Osteoblast (primary cell): ENCODE results near the gene ABCD1. TPM values are rescaled to one million over a fixed set of nuclear protein-coding genes. Genes with fewer than 3 reads are reported as not detected.

Source experiments
- DNase-seq: peaks from one replicate; pipeline ENCODE4 v3.0.0; 2011; ENCODE audit warnings: low spot score, mixed read lengths; ENCODE audit not compliant: insufficient read length; ENCODE audit errors: missing footprints
- H2AFZ ChIP-seq: 2 replicates; pipeline ENCODE4 v1.6.0; 2011; ENCODE audit warnings: mild to moderate bottlenecking, low read length
- H3K27ac ChIP-seq: 2 replicates; pipeline ENCODE4 v1.5.1; 2011; ENCODE audit warnings: mild to moderate bottlenecking, low read depth, low read length, moderate library complexity
- H3K27me3 ChIP-seq: 2 replicates; pipeline ENCODE4 v1.6.0; 2012; ENCODE audit warnings: mild to moderate bottlenecking, control low read depth, inconsistent platforms, low read length, moderate library complexity; ENCODE audit not compliant: insufficient read depth
- H3K36me3 ChIP-seq: 2 replicates; pipeline ENCODE4 v1.5.1; 2011; ENCODE audit warnings: mild to moderate bottlenecking, low read length, control low read depth, moderate library complexity; ENCODE audit not compliant: insufficient read depth
- H3K4me1 ChIP-seq: 2 replicates; pipeline ENCODE4 v1.5.1; 2011; ENCODE audit warnings: mild to moderate bottlenecking, low read length, control low read depth, moderate library complexity; ENCODE audit not compliant: insufficient read depth
- H3K4me2 ChIP-seq: 2 replicates; pipeline ENCODE4 v1.6.0; 2011; ENCODE audit warnings: mild to moderate bottlenecking, low read length; ENCODE audit not compliant: insufficient read depth
- H3K4me3 ChIP-seq: fragments of 200-600 bp; sonication (generic); 3 replicates; pipeline ENCODE4 v1.5.1; 2012; ENCODE audit warnings: mild to moderate bottlenecking, low read length, inconsistent platforms; ENCODE audit not compliant: insufficient read depth
- H3K79me2 ChIP-seq: 2 replicates; pipeline ENCODE4 v1.6.0; 2012; ENCODE audit warnings: mild to moderate bottlenecking, low read length, control low read depth, inconsistent platforms; ENCODE audit not compliant: insufficient read depth
- H3K9me3 ChIP-seq: 2 replicates; pipeline ENCODE4 v1.5.1; 2011; ENCODE audit warnings: low read depth, low read length, control low read depth
- H4K20me1 ChIP-seq: 2 replicates; pipeline ENCODE4 v1.6.0; 2012; ENCODE audit warnings: mild to moderate bottlenecking, low read length, control low read depth; ENCODE audit not compliant: insufficient read depth
- CTCF ChIP-seq: IDR thresholded peaks from 2 replicates; pipeline ENCODE4 v1.5.1; 2011; ENCODE audit warnings: mild to moderate bottlenecking, low read depth, low read length, moderate library complexity; ENCODE audit errors: extremely low read depth
- total RNA-seq: library from RNA; depleted of rRNA; stranded (reverse); fragments of >200 nt; gene quantifications from 2 replicates; pipeline ENCODE4 v1.2.3, GENCODE V29; 2012

The ABCD1 gene
- total RNA-seq, 1 donor, result 16.3 TPM

GRCh38 chrX:153765138-153766079 lies 40.8 kb downstream of the ABCD1 start:
- H3K27ac ChIP-seq, result peak overlapping the region; percentile 17
- peaks cover 9% of the 10 kb centered on the region for H4K20me1 ChIP-seq
- no peaks in the 10 kb centered on the region for H3K9me3 ChIP-seq
- H3K4me1 ChIP-seq, result peaks cover 5% of the 10 kb centered on the region
- DNase-seq, result peak; percentile 90
- peak overlapping the region; percentile 70 for H3K4me3 ChIP-seq
- peaks cover 6% of the 10 kb centered on the region for H3K79me2 ChIP-seq
- no peaks in the 10 kb centered on the region for H3K36me3 ChIP-seq
- no peaks in the 10 kb centered on the region for H3K27me3 ChIP-seq
- H3K4me2 ChIP-seq, result peak overlapping the region; percentile 74
- TF ChIP-seq CTCF, result no peak
- H2AFZ ChIP-seq, result no peak overlapping the region

GRCh38 chrX:153766098-153766817 lies 41.6 kb downstream of the ABCD1 start:
- Histone ChIP-seq H4K20me1 (peaks cover 9% of the 10 kb centered on the region), H3K27me3 (no peaks in the 10 kb centered on the region), H3K4me1 (peaks cover 5% of the 10 kb centered on the region), H3K4me3 (peak overlapping the region; percentile 70), H2AFZ (no peak overlapping the region), H3K27ac (peak overlapping the region; percentile 15), H3K36me3 (no peaks in the 10 kb centered on the region), H3K9me3 (no peaks in the 10 kb centered on the region), H3K4me2 (peak overlapping the region; percentile 67), H3K79me2 (peaks cover 6% of the 10 kb centered on the region)
- TF ChIP-seq CTCF, result no peak
- DNase-seq, result peak; percentile 98

GRCh38 chrX:153766871-153767673 lies 42.4 kb downstream of the ABCD1 start:
- peak; percentile 83 for DNase-seq
- peaks cover 6% of the 10 kb centered on the region for H3K79me2 ChIP-seq
- H3K27ac ChIP-seq, result no peak overlapping the region
- H4K20me1 ChIP-seq, result peaks cover 9% of the 10 kb centered on the region
- H3K4me1 ChIP-seq, result peaks cover 5% of the 10 kb centered on the region
- H2AFZ ChIP-seq, result no peak overlapping the region
- no peaks in the 10 kb centered on the region for H3K9me3 ChIP-seq
- no peaks in the 10 kb centered on the region for H3K36me3 ChIP-seq
- H3K4me2 ChIP-seq, result peak overlapping the region; percentile 67
- no peak for TF ChIP-seq CTCF
- H3K27me3 ChIP-seq, result no peaks in the 10 kb centered on the region
- no peak overlapping the region for H3K4me3 ChIP-seq
